Effector CD8-positive, alpha-beta T cell (primary cell): ENCODE results near the gene HOXD9.

Experiments used
- DNase-seq: peaks from one replicate; lab custom pipeline; 2025; lab: John Stamatoyannopoulos, UW

Gene HOXD9

DNA sequence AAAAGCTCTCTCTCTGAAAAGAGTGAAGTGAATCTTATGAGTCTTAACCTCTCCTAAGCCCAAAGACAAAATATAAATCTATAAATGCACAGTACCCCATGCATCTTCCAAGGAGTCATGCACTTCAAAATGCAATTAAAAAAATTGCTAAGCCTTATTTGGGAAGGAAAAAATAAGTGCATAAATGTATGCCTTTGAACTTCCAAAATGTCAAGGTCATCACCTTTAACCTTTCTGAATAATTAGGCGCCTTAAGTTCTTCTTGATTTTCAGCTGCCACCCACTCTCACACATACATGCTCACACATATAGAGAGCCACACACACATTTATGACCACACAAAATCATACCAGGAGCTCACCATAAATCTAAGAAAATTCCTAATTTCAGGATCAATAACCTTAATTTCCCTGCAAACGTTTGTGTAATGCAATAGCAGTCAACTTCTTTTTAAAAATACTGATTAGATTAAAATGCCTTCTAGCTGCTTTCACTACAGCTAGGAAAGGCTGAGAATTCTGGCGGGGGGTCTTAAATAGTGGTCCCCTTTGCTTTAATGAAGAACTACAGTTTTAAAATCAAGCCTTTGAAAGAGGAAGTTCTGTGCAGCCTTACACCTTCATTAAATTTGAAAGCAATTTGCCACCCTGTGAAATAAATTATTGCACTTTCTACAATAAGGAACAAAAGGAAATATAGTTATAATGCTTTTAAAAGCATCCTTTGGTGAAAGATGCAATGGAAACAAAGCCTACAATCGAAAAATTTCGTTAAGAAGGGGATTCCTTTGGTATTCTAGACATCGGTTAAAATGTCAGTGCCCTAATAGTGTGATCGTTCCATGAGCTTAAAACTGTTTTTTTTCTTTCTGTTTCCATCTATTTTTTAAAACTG, 11.9 kb upstream of the HOXD9 start:
- no peak for DNase-seq

DNA sequence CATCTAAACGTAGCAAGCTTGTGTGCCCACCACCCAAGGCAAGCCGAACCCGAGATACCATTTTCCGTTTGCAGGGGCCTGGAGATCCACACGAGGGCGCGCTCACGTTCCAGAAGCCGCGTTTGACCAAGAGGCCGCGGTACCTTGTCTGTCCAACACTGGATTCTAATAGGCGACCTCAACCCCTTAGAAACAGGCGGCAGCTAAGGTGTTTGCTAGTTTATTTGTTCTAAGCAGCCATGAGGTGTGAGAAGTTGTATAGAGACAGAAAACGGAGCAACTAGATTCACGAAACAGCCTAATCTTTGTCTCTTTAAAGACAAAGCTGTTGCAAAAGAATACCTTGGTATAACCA, 11.2 kb upstream of the HOXD9 start:
- no peak for DNase-seq

DNA sequence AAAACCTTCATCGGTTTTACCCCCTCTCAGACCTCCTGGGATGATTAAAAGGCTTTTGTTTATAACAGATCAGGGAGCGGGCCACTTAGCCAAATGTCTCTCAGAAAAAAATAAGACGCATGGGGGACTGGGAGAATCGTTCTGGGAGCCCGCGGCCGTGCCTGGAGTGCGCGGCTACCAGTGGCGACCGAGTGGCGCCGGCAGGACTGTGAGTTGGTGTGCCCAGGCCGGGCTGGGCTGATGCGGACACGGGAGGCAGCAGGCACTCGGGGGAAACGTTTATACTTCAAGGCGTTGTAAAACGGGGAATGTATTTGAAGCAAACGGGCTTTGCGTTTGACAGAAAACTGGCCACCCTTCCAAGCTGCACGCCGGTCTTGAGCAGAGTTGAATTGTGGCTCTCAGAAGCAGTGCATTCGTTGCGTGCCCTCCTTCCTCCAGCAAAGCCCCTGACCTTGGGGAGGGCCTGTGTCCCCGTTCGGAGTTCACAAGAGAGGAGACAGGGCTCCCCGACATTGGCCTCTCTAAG, 10.6 kb upstream of the HOXD9 start:
- no peak for DNase-seq

DNA sequence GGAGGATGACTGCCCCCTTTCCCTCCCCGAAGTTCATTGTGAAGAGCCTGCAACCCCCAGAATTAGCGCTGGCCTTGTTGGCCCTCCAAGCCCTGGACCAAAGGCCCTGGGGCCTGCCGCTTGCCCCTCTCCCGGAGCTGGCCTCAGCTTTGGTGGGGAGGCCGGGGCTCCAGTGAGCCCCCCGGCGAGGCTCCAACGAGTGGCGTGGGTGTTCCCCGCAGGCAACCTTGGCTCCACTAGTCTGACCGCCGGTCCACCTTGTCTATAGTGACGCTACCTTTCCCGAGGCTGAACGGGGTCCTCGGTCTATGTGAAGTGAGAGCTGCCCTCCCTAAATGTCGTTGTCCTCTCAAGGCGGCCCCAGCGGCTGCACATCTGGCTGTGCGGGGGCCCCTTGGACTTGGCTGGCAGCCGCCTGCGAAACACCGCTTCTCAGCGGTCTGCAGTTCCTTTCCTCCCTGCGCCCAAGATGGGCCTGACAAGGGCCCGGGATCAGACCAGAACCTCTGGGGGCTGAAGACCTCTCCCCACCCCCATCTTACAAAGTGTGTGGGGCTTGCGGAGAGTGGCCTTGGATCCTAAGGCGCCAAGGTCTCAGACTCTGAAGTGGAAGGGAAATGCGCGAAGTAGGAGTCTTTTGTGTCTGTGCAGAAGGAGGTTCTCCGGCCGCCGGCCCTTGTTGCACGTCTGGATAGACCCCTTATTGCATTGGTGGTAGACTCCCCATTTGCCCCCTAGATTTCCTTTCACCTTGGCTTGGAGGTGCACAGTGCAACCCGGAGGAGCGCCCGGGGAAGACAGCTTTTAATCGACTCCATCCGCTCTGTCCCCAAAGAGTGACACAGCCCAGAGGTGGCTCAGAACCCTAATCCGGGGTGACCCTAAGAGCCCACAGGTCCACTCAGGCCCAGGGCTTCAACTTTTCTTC, 9.9 kb upstream of the HOXD9 start:
- DNase-seq = no peak

DNA sequence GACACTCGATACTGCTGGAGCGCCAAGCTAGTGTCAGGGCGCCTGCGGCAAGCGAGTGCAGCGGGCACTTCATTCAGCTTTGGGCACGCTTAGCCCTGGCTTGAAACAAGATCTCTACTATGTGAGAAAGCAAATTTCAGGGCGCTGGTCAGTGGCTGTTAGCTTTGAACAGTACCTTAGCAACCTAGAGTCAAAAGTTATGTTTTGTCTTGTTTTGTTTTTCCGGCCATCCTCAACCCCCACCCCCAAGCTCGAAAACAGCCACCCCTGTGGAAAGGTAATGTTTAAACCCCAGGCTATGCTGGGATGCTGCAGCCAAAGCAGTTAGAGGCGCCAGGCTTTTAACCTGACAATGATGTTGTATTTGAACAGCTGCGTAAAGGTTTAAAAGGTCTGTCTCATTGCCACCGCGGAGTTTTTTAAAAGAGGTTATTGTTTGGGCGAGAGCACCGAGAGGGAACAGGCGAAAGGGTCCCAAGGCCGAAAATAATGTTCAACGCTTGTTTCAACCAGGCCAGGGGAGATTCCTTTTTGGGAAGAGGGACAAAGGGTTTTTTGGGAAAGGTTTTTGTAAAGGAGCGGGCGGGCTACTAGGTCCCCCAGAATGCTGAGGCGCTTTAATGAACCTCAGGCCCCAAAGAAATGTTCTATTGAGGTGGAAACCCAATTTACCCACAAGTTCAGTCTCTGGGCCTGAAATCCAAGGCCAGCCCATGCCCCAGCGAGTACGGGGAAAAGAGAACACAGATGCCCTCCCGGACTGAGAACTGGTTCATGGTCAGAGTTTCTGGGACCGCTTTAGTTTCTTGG, 8.2 kb upstream of the HOXD9 start:
- DNase-seq = no peak

DNA sequence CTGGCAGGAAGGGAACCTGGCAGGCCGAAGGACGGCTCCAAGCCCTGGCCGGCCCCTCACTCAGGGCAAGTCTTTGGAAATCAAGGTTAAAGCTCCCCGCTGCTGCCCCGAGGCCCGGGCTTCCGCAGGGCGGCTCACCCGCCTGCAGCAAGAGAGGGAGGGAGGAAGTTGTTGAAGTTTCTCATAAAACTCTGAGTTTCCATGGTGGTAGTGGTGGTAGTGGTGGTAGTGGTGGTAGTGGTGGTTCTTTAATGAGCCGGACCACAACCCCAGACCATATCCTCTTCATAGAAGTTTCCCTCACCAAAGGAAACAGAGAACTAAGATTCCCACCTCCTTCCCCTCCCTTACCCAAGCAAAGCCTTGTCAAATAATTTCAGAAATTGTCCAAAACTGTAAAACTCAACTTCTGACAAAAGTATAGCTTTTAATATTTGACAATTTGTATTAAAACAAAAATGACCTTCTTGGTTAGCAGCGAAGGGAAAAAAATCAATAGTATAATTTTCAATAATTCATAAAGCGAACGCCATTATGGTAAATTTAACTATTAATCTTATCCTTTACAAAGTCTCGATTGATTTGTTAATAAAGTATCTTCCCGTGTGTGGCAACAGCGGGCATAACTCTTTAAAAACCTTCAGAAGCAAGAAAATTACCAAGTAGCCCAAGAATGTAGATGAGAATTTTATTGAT, 7.4 kb upstream of the HOXD9 start:
- no peak for DNase-seq

DNA sequence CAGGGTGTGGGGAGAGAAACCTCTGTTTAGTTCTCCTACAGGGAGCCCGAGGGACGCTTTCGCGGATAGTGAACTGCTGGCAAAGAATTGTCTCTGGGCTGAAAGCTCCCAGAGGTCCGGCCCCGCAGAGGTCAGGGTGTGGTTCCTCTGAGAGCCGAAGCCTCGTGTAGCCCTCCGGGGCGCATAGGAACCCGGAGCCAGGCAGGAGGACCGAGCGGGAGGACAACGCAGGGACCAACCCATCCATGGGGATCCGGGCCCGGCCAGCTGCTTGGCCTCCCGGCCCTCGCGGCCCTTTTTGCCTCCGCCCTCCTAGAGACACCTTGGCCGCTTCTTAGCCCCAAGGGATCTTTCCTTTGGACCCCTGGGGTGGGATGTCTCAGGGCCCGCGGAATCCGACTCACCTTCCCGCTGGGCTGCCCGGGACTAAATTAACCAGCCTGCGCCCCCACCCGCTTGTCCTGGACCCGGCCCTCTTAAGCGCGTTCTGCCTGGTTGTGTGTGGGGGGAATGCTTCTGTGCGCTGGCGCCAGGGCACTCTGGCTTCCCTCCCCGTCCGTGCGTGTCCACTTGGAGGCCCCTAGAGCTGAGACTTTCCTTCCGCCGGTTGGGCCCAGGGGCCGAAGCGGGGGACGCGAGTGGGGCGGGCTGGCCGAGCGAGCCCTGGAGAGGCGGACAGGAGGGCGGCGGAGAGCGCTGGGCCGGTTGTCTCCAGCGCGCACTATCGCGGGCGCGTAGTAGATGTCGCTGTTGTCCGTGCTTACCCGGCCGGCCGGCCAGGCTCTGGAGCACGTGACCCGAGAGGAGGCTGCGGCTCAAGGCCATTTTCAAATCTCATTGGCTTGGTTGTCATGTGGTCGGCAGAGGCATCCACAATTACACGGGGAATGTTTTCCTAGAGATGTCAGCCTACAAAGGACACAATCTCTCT, 6.4 kb upstream of the HOXD9 start, which contains the start of gene HOXD10:
HOXD10 (plus strand) TSS at position 896 of the 931 bp plus-strand sequence. CDS start 56 bp downstream, outside the sequence.
- no peak for DNase-seq

DNA sequence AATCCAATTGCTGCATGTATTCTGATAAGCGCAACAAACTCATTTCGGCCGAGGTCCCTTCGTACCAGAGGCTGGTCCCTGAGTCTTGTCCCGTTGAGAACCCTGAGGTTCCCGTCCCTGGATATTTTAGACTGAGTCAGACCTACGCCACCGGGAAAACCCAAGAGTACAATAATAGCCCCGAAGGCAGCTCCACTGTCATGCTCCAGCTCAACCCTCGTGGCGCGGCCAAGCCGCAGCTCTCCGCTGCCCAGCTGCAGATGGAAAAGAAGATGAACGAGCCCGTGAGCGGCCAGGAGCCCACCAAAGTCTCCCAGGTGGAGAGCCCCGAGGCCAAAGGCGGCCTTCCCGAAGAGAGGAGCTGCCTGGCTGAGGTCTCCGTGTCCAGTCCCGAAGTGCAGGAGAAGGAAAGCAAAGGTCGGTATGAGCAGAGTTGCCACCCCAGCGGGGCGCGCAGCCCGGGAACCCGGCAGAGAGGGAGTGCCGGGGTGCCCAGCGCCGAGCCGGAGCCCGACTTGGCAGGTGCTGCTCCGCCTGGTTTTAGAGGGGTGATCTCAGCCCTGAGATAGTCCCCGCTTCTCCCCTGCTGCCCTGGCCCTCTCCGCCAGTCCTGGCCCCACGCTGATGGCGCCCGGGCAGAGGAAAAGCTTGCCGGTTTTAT, 5.2 kb upstream of the HOXD9 start:
- no peak for DNase-seq

DNA sequence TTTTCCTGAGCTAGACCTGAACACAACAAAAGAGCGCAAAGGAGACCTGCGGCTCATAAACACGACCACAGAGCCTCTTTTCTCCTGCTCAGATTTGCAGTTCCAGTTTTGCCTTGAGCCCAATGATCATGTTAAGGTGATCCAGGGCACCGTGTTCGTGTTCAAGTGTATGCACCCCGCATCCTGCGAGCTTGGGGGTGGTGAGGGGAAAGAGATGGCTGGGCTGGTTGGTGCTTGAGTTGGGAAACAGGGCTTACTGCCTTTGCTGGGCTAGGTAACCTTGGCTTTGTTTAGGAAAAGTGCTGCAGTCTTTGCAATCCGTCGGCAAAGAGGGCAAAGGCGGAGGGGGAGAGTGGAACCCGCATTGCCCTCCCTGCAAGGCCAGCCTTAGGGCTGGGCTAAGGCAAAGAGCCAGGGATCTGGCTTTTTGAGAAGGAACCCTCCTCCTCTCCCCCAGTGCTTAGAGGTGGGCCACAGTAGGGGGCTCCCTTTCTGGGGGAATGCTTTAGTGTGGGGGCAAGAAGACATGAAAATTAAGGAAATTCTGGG, 4.6 kb upstream of the HOXD9 start:
- DNase-seq = no peak

DNA sequence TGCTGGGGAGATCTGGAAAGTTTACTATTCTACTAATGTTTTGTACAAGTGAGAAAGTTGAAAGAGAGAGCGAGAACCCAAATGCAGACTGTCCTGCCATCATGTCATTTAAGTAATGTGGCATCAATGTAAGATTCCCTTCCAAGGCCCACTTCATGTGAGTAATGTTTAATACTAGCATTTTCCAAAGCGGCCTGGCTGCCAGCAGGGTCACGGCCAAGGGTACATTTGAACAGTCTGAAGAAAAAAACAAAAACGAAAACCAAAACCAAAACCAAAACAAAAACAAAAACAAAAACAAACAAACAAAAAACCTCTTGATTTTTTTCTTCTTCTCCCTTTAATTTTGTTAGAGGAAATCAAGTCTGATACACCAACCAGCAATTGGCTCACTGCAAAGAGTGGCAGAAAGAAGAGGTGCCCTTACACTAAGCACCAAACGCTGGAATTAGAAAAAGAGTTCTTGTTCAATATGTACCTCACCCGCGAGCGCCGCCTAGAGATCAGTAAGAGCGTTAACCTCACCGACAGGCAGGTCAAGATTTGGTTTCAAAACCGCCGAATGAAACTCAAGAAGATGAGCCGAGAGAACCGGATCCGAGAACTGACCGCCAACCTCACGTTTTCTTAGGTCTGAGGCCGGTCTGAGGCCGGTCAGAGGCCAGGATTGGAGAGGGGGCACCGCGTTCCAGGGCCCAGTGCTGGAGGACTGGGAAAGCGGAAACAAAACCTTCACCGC, 3.7 kb upstream of the HOXD9 start:
- DNase-seq = no peak

DNA sequence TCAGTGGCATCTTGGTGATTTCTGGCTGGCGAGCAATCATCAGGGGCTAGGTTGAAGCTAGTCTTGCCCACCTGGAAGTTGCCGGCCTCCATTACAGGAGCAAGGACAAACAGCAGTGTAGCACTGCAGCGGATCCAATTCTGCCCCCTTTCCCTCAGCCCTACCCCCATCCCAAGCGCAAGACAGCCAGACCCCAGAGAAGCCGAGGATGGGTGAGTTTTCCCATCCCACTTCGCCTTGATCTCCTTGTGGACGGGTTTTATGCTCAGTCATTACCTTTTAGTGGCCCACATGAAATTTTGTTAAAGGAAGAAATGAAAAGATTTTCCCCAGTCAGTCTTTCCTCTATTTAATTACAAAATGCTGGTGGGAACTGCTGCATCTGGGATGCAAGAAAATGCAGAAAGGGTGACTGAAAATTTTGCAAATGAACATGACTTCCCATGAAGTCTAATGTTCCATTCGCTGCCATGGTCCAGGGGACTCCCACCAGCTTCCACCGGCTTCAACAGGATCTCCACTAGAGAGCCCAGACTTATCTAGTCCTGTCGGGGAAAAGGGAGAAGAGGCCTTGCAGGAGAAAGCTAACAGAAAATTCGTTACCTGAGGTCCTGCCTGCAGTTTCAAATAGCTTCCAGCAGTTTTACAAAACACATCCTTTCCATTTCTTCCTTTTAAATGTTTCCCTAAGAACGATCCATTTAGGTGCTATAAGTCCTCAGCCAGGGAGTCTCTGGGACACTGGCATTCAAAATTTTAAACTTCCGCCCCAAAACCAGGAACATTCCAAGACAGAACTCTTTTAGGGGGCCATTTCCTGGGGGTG, 1.9 kb upstream of the HOXD9 start:
- no peak for DNase-seq

DNA sequence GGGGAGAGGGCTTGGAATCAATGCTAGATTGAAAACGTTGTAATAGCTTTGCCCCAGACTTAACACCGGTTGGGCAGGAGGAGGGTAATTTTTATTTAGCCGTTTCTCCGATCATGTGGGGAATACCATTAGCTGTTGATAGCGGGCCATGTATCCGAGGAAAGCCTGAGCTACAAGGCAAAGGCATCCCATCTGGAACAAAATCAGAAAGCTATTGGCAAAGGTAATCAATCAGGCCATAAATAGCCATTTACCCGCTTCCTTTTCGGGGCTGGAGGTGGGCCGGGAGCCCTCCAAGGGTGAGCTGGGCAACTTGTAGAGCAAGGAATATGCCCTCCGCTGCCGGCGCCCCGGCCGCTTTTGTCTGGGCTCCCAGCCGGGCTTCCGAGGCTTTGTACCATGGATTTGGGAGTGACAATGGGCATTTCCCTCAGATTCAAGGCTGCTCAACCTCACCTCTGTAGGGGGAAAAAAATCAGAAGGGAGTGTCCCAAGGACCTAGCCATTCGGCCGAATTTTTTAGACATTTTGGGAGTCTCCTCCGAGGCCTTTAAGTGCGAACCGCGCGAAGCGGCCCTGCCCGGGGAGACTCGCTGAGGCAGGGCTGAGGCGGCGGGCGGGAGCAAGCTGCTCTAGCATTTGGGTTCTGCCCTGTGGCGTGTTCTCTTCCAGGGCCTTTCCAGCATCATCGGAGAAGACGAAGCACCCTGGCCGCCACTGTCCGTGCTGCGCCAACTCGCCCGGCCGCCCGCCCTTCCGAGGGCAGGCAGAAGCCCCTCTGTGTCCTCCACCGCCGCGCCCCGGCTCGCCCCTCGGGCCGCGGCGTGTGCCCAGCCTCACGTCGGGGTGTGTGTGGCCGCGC, 1.1 kb upstream of the HOXD9 start:
- no peak for DNase-seq

DNA sequence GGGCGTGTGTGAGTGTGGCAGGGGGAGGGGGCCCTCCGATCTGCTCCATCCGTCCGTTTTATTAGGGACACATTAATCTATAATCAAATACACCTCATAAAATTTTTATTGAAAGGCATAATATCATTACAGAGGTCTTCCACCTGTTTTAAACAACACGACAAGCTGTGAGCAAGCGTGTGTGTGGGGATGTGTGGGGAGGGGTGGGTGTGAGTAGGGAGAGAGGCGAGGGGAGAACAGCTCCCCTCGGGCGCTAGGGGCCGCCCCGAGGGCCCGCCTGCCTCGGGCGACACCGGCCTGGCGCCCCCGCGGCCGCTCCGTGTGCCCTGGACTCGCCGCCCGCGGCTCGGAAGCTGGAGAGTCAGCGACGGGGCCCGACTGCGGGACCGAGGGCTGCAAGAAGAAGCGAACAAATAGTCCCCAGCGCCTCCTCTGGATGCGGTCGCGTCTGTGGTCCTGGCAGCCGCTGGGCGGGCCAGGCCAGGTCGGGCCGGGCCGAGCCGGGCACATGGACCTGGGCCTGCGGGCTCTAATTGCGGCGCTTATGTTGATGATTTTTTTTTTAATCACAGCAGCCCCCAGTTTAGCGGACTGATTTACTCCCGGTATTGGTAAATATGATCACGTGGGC, 352 bp upstream of the HOXD9 start:
- peak; percentile 21 for DNase-seq

DNA sequence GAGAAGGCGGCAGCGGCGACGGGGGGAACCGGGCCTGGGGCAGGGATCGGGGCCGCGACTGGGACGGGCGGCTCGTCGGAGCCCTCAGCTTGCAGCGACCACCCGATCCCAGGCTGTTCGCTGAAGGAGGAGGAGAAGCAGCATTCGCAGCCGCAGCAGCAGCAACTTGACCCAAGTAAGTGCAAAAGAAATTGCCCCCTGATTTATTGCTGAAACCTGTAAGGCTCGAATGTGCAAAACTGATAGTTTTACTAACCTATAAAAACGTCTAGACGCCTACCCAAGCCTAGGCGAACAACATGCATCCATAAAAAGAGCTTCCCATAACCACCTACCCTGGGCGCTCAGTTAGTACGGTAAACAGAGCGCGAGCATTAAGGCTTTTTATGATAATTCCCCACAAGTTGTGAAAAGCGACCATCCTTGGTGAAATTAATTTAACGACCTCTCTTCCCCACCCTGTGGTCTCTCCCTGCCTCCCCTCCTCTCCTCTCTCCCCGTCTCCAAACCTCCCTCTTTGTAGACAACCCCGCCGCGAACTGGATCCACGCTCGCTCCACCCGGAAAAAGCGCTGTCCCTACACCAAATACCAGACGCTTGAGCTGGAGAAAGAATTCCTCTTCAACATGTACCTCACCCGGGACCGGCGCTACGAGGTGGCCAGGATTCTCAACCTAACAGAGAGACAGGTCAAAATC, 1.0 kb downstream of the HOXD9 start:
- no peak for DNase-seq
